Panc1 (cell line): ENCODE measurements around the gene GGT6.

Source experiments
- SIN3A ChIP-seq: IDR thresholded peaks from 2 replicates; pipeline ENCODE4 v1.6.1; 2012; ENCODE audit warnings: low read depth, mild to moderate bottlenecking, low read length, moderate library complexity, borderline replicate concordance; ENCODE audit not compliant: insufficient read depth
- TCF7L2 ChIP-seq: IDR thresholded peaks from 2 replicates; pipeline ENCODE4 v1.6.1; 2011; ENCODE audit warnings: mild to moderate bottlenecking, low read depth, low read length, inconsistent platforms
- TF ChIP-seq, protein P1 (sequence below): fragments of 450-650 bp; IDR thresholded peaks from 2 replicates; pipeline ENCODE4 v1.5.1; 2017; ENCODE audit warnings: mild to moderate bottlenecking

- TF ChIP-seq, protein P1, sequence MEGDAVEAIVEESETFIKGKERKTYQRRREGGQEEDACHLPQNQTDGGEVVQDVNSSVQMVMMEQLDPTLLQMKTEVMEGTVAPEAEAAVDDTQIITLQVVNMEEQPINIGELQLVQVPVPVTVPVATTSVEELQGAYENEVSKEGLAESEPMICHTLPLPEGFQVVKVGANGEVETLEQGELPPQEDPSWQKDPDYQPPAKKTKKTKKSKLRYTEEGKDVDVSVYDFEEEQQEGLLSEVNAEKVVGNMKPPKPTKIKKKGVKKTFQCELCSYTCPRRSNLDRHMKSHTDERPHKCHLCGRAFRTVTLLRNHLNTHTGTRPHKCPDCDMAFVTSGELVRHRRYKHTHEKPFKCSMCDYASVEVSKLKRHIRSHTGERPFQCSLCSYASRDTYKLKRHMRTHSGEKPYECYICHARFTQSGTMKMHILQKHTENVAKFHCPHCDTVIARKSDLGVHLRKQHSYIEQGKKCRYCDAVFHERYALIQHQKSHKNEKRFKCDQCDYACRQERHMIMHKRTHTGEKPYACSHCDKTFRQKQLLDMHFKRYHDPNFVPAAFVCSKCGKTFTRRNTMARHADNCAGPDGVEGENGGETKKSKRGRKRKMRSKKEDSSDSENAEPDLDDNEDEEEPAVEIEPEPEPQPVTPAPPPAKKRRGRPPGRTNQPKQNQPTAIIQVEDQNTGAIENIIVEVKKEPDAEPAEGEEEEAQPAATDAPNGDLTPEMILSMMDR = no peak
- TF ChIP-seq SIN3A = no peak
- no peak for TF ChIP-seq TCF7L2
These were observed 24.7 kb upstream of the GGT6 start for GRCh38 chr17:4584917-4585637.
